Neural crest cell (in vitro differentiated cells): ENCODE measurements around the gene AKAP9. TPM values are rescaled to one million over a fixed set of nuclear protein-coding genes. Genes with fewer than 3 reads are reported as not detected.
"Not testable (repeated sequence)": the region's sequence is repeated elsewhere in the genome, so short reads cannot be mapped to it uniquely, and the experiment has no call there.

Experiments
- DNase-seq: peaks from one replicate; pipeline ENCODE4 v3.0.0; 2021; ENCODE audit warnings: low read depth, mixed read lengths, low spot score
- H3K27ac Mint-ChIP-seq: one replicate; pipeline ENCODE4 v1.8.0; 2021; ENCODE audit warnings: mild to moderate bottlenecking, mixed read lengths; ENCODE audit not compliant: unreplicated experiment
- H3K27me3 Mint-ChIP-seq: 2 replicates; pipeline ENCODE4 v1.8.0; 2021; ENCODE audit warnings: low read depth, mild to moderate bottlenecking, mixed read lengths
- H3K36me3 Mint-ChIP-seq: 2 replicates; pipeline ENCODE4 v1.8.0; 2021; ENCODE audit warnings: low read depth, mild to moderate bottlenecking, mixed read lengths
- H3K4me1 Mint-ChIP-seq: 2 replicates; pipeline ENCODE4 v1.8.0; 2021; ENCODE audit warnings: mixed read lengths
- H3K4me3 Mint-ChIP-seq: one replicate; pipeline ENCODE4 v1.8.0; 2021; ENCODE audit warnings: mild to moderate bottlenecking, mixed read lengths
- H3K9me3 Mint-ChIP-seq: 2 replicates; pipeline ENCODE4 v1.8.0; 2021; ENCODE audit warnings: mixed read lengths
- CTCF ChIP-seq: fragments of 200-600 bp; sonication (generic); conservative IDR thresholded peaks from 2 replicates; pipeline ENCODE4 v1.5.0; 2021; ENCODE audit warnings: antibody characterized with exemption, mild to moderate bottlenecking
- total RNA-seq: library from RNA; stranded (reverse); gene quantifications from 2 replicates; pipeline ENCODE4 v1.2.1, GENCODE V29; 2021

The AKAP9 gene
- total RNA-seq, 1 donor from 2014 or later = 32.0 TPM

- Mint-ChIP-seq H3K27ac (no peak overlapping the region), H3K27me3 (no peaks in the 10 kb centered on the region), H3K36me3 (peaks cover 7% of the 10 kb centered on the region), H3K4me1 (no peaks in the 10 kb centered on the region), H3K4me3 (no peak overlapping the region), H3K9me3 (no peaks in the 10 kb centered on the region)
- no peak for TF ChIP-seq CTCF
- DNase-seq = no peak
These were observed 134.9 kb downstream of the AKAP9 start for GRCh38 chr7:92075455-92076158.

GRCh38 chr7:92076509-92076908 is 135.8 kb downstream of the AKAP9 start:
- H3K27ac Mint-ChIP-seq = no peak overlapping the region
- no peak for DNase-seq
- TF ChIP-seq CTCF = no peak
- H3K4me1 Mint-ChIP-seq = no peaks in the 10 kb centered on the region
- H3K9me3 Mint-ChIP-seq = no peaks in the 10 kb centered on the region
- H3K4me3 Mint-ChIP-seq = no peak overlapping the region
- no peaks in the 10 kb centered on the region for H3K27me3 Mint-ChIP-seq
- H3K36me3 Mint-ChIP-seq = peaks cover 7% of the 10 kb centered on the region

GRCh38 chr7:92083922-92084321 is 143.3 kb downstream of the AKAP9 start:
- not testable (repeated sequence) for DNase-seq

GRCh38 chr7:92088266-92088665 is 147.6 kb downstream of the AKAP9 start:
- H3K9me3 Mint-ChIP-seq = peaks cover 14% of the 10 kb centered on the region
- no peaks in the 10 kb centered on the region for H3K27me3 Mint-ChIP-seq
- H3K4me1 Mint-ChIP-seq = no peaks in the 10 kb centered on the region
- H3K4me3 Mint-ChIP-seq = no peak overlapping the region
- H3K27ac Mint-ChIP-seq = no peak overlapping the region
- DNase-seq = no peak
- H3K36me3 Mint-ChIP-seq = peaks cover 43% of the 10 kb centered on the region
- TF ChIP-seq CTCF = no peak

More at GRCh38 chr7:92083922-92084321, 143.3 kb downstream of the AKAP9 start:
- not testable (repeated sequence) for H3K27ac Mint-ChIP-seq, H3K9me3 Mint-ChIP-seq, H3K4me1 Mint-ChIP-seq, H3K4me3 Mint-ChIP-seq, H3K27me3 Mint-ChIP-seq
- H3K36me3 Mint-ChIP-seq = peaks cover 35% of the 10 kb centered on the region

GRCh38 chr7:92092210-92092609 is 151.5 kb downstream of the AKAP9 start:
- DNase-seq = no peak
- H3K27ac Mint-ChIP-seq = no peak overlapping the region
- TF ChIP-seq CTCF = no peak
- no peaks in the 10 kb centered on the region for H3K27me3 Mint-ChIP-seq
- peaks cover 25% of the 10 kb centered on the region for H3K36me3 Mint-ChIP-seq
- peaks cover 10% of the 10 kb centered on the region for H3K9me3 Mint-ChIP-seq
- H3K4me3 Mint-ChIP-seq = no peak overlapping the region
- H3K4me1 Mint-ChIP-seq = no peaks in the 10 kb centered on the region

GRCh38 chr7:92095380-92095779 is 154.7 kb downstream of the AKAP9 start:
- no peak for TF ChIP-seq CTCF
- Mint-ChIP-seq H3K4me1 (no peaks in the 10 kb centered on the region), H3K36me3 (peaks cover 18% of the 10 kb centered on the region), H3K27ac (peak overlapping the region; percentile 65), H3K9me3 (peaks cover 2% of the 10 kb centered on the region), H3K27me3 (no peaks in the 10 kb centered on the region), H3K4me3 (no peak overlapping the region)
- no peak for DNase-seq
